GM12878 (cell line): ENCODE measurements around the gene MMADHC. TPM values are rescaled to one million over a fixed set of nuclear protein-coding genes. Genes with fewer than 3 reads are reported as not detected.

Source experiments
- ATAC-seq: fragments of 200-7000 bp; cut with Tn5 transposase; 3 replicates; pipeline ENCODE4 v1.9.1; 2020; ENCODE audit warnings: mild to moderate bottlenecking, moderate library complexity
- BruUV-seq: library from RNA; stranded (reverse); fragments of 400-500 nt; replicated peaks from 2 replicates; lab custom pipeline; 2021; lab: Mats Ljungman, UMichigan
- CTCF ChIA-PET: fragments of 300-600 bp; sonication (Branson Sonifier 250); formaldehyde crosslinking; extraction: SDS; loops from one replicate; lab custom pipeline; 2021; ENCODE audit warnings: inconsistent platforms; lab: Yijun Ruan, JAX
- POLR2A ChIA-PET: fragments of 350-600 bp; formaldehyde crosslinking; extraction: SDS; loops from one replicate; lab custom pipeline; 2021; ENCODE audit warnings: inconsistent platforms; lab: Charles Lee
- RAD21 ChIA-PET: fragments of 300-600 bp; sonication (Branson Sonifier 250); formaldehyde crosslinking; loops from one replicate; lab custom pipeline; 2023; ENCODE audit warnings: antibody characterized with exemption; ENCODE audit not compliant: unreplicated experiment; lab: Charles Lee
- SMC1A ChIA-PET: fragments of 300-600 bp; sonication (Branson Sonifier 250); formaldehyde crosslinking; loops from one replicate; lab custom pipeline; 2023; ENCODE audit not compliant: unreplicated experiment, uncharacterized antibody; lab: Charles Lee
- DNase-seq: peaks from one replicate; pipeline ENCODE4 v3.0.0-alpha.2; 2011; ENCODE audit warnings: low read depth, low spot score
- FAIRE-seq: peaks from 3 replicates; lab custom pipeline; 2011; peaks lifted over from hg19 to GRCh38; lab: Jason Lieb, UNC
- H2AFZ ChIP-seq: 2 replicates; pipeline ENCODE4 v1.6.0; 2011; ENCODE audit warnings: low read depth, low read length, control low read depth; ENCODE audit not compliant: control insufficient read depth
- H3K27ac ChIP-seq: 2 replicates; pipeline ENCODE4 v1.5.1; 2011; ENCODE audit warnings: control low read depth; ENCODE audit not compliant: control insufficient read depth, insufficient read depth
- H3K27me3 ChIP-seq, 2 experiments: replicated peaks in 1 of 2; 2 replicates each; pipeline versions ENCODE4 v1.6.0 to v1.6.1; 2011; ENCODE audit warnings: low read length in 1 of 2; ENCODE audit not compliant: control insufficient read depth in 2 of 2, insufficient read depth in 2 of 2
- H3K36me3 ChIP-seq, 2 experiments: 2 replicates each; pipeline ENCODE4 v1.5.1; 2011; ENCODE audit warnings: low read length in 1 of 2; ENCODE audit not compliant: control insufficient read depth in 2 of 2, insufficient read depth in 2 of 2
- H3K4me1 ChIP-seq: 2 replicates; pipeline ENCODE4 v1.6.1; 2011; ENCODE audit warnings: mild to moderate bottlenecking, low read length, moderate library complexity, mixed read lengths; ENCODE audit not compliant: control insufficient read depth, insufficient read depth
- H3K4me2 ChIP-seq: 2 replicates; pipeline ENCODE4 v1.6.0; 2011; ENCODE audit warnings: control low read depth; ENCODE audit not compliant: control insufficient read depth, insufficient read depth
- H3K4me3 ChIP-seq: fragments of 200-600 bp; sonication (generic); 2 replicates; pipeline ENCODE4 v1.5.1; 2016
- H3K79me2 ChIP-seq: 2 replicates; pipeline ENCODE4 v1.6.0; 2011; ENCODE audit warnings: low read length; ENCODE audit not compliant: control insufficient read depth, insufficient read depth
- H3K9ac ChIP-seq: 2 replicates; pipeline ENCODE4 v1.8.0; 2011; ENCODE audit warnings: low read length, control low read depth, mixed read lengths; ENCODE audit not compliant: control insufficient read depth, insufficient read depth
- H3K9me3 ChIP-seq: replicated peaks from 3 replicates; pipeline ENCODE4 v1.5.1; 2011; ENCODE audit warnings: mild to moderate bottlenecking, low read length; ENCODE audit not compliant: control insufficient read depth, insufficient read depth
- H4K20me1 ChIP-seq: 2 replicates; pipeline ENCODE4 v1.6.0; 2011; ENCODE audit not compliant: control insufficient read depth, insufficient read depth
- CREB1 ChIP-seq: IDR thresholded peaks from 2 replicates; pipeline ENCODE4 v1.6.1; 2012; ENCODE audit warnings: low read depth, mild to moderate bottlenecking, inconsistent platforms
- FOS ChIP-seq: IDR thresholded peaks from 3 replicates; pipeline ENCODE4 v1.6.1; 2011; ENCODE audit warnings: borderline replicate concordance; ENCODE audit not compliant: insufficient read length; ENCODE audit errors: extremely low read depth
- JUND ChIP-seq: IDR thresholded peaks from 2 replicates; pipeline ENCODE4 v1.6.1; 2012; ENCODE audit warnings: low read depth, mild to moderate bottlenecking, low read length, improper control_type of control experiment, moderate library complexity
- MEF2A ChIP-seq: IDR thresholded peaks from 2 replicates; pipeline ENCODE4 v1.6.1; 2011; ENCODE audit warnings: low read depth, mild to moderate bottlenecking, low read length, moderate library complexity; ENCODE audit not compliant: insufficient read depth
- NBN ChIP-seq: fragments of 450-650 bp; IDR thresholded peaks from 2 replicates; pipeline ENCODE4 v1.6.1; 2016
- NFXL1 ChIP-seq: fragments of 450-650 bp; IDR thresholded peaks from 2 replicates; pipeline ENCODE4 v1.6.1; 2017; ENCODE audit warnings: antibody characterized with exemption, mild to moderate bottlenecking, borderline replicate concordance
- NR2C2 ChIP-seq: IDR thresholded peaks from 2 replicates; pipeline ENCODE4 v1.6.1; 2011; ENCODE audit warnings: borderline replicate concordance, low read depth; ENCODE audit not compliant: control insufficient read depth, insufficient read length
- PBX3 ChIP-seq: IDR thresholded peaks from 2 replicates; pipeline ENCODE4 v1.6.1; 2011; ENCODE audit warnings: mild to moderate bottlenecking, low read depth, low read length, moderate library complexity; ENCODE audit not compliant: insufficient replicate concordance
- PRDM15 ChIP-seq: fragments of 450-650 bp; formaldehyde crosslinking; IDR thresholded peaks from 2 replicates; pipeline ENCODE4 v1.4.0; 2020; ENCODE audit warnings: mild to moderate bottlenecking, moderate library complexity
- RELA ChIP-seq: fragments of 450-650 bp; IDR thresholded peaks from 2 replicates; pipeline ENCODE4 v1.8.0; 2014; ENCODE audit warnings: borderline replicate concordance; ENCODE audit not compliant: partially characterized antibody
- TAF1 ChIP-seq: IDR thresholded peaks from 2 replicates; pipeline ENCODE4 v1.6.1; 2011; ENCODE audit warnings: mild to moderate bottlenecking, low read depth, low read length, borderline replicate concordance
- ZBTB4 ChIP-seq: fragments of 450-650 bp; formaldehyde crosslinking; IDR thresholded peaks from 2 replicates; pipeline ENCODE4 v1.4.0; 2022; ENCODE audit warnings: mild to moderate bottlenecking, moderate library complexity
- ZSCAN29 ChIP-seq: fragments of 450-650 bp; IDR thresholded peaks from 2 replicates; pipeline ENCODE4 v1.6.1; 2017; ENCODE audit warnings: mild to moderate bottlenecking, moderate library complexity
- WGBS: methylation state at CpG from one replicate; pipeline ENCODE4 v1.1.6; 2016; ENCODE audit warnings: low lambda C conversion rate; ENCODE audit not compliant: insufficient replicate concordance, insufficient coverage; ENCODE audit errors: missing lambda C conversion rate; 5-methylcytosine and 5-hydroxymethylcytosine counted together
- in situ Hi-C: fragments of 300-500 bp; cut with MboI; formaldehyde crosslinking; loops from 9 replicates; pipeline ENCODE4 v1.14.3; 2018; ENCODE audit warnings: mixed read lengths
- intact Hi-C: fragments of 100-400 bp; cut with micrococcal nuclease; formaldehyde crosslinking; loops from one replicate; pipeline ENCODE4 v1.14.2; 2022; ENCODE audit not compliant: unreplicated experiment
- polyA plus RNA-seq, 11 experiments: library from polyadenylated mRNA; depleted of rRNA in 4 of 11; unstranded in 6 of 11; stranded (reverse) in 5 of 11; fragments of >200 nt; fragmentation: Nextera tagmentation in 4 of 11; fragmentation: Illumina TruSeq in 1 of 11; extraction: Ambion mirVana in 4 of 11; extraction: Trizol in 1 of 11; gene quantifications; 1 replicate in 1 of 11; 2 replicates in 10 of 11; pipeline versions ENCODE4 v1.2.1 to v1.2.3, GENCODE V29; 2011 to 2016; ENCODE audit warnings: inconsistent platforms in 2 of 11, missing spikeins in 2 of 11, low read depth in 1 of 11
- total RNA-seq, 4 experiments: library from RNA; depleted of rRNA in 3 of 4; stranded (reverse); fragments of >200 nt in 3 of 4; fragmentation: Illumina TruSeq in 1 of 4; extraction: Trizol in 1 of 4; gene quantifications; 2 replicates each; pipeline versions ENCODE4 v1.2.1 to v1.2.3, GENCODE V29; 2013 to 2021

The MMADHC gene
- total and polyA plus RNA-seq, 10 of the 15 experiments (the other 5 are each of a cell fraction or from before 2014, with no cell fraction given) = 93.6 to 415 (median 147) TPM

- Histone ChIP-seq H3K9ac (no peak overlapping the region), H3K4me3 (no peak overlapping the region), H2AFZ (no peak overlapping the region), H3K9me3 (no peaks in the 10 kb centered on the region), H3K36me3 (no peaks in the 10 kb centered on the region), H3K4me1 (no peaks in the 10 kb centered on the region), H3K27ac (no peak overlapping the region), H3K79me2 (no peaks in the 10 kb centered on the region), H3K4me2 (no peak overlapping the region), H3K27me3 (no peaks in the 10 kb centered on the region), H4K20me1 (no peaks in the 10 kb centered on the region)
- WGBS = 38% methylated on average over 7 of the region's 7 CpGs
- no peak for TF ChIP-seq NBN
- no peak for TF ChIP-seq JUND
- TF ChIP-seq FOS = no peak
- no peak for TF ChIP-seq PRDM15 (CRISPR knock-in tag)
- no peak for TF ChIP-seq NR2C2
- TF ChIP-seq PBX3 = no peak
- no peak for TF ChIP-seq TAF1
- no peak for TF ChIP-seq MEF2A
- TF ChIP-seq NFXL1 = no peak
- no peak for TF ChIP-seq ZBTB4 (CRISPR knock-in tag)
- TF ChIP-seq RELA = no peak
- no peak for TF ChIP-seq ZSCAN29
- no peak for TF ChIP-seq CREB1
- in situ Hi-C loops (no loop called here), intact Hi-C loops (no loop called here)
- BruUV-seq = no TSS peak
- ChIA-PET SMC1A (interaction anchor here (0.6 kb wide), 1 partner anchor 1959 kb away, joined by 3 read pairs; no protein-coding TSS in a partner anchor), RAD21 (no interaction called here), CTCF (no interaction called here), POLR2A (no interaction called here)
- DNase-seq (no peak), ATAC-seq (no peak), FAIRE-seq (no peak)
These were observed 59.4 kb downstream of the MMADHC start for GRCh38 chr2:149527998-149528755.
